Loucy (cell line): ENCODE data around the gene HSD3B7.

Experiments used
- H2AFZ ChIP-seq: fragments of 200-600 bp; sonication (generic); 2 replicates; pipeline ENCODE4 v1.6.0; 2016; ENCODE audit warnings: antibody characterized with exemption, mild to moderate bottlenecking, low read length, moderate library complexity
- H3F3A ChIP-seq: fragments of 200-600 bp; 2 replicates; pipeline ENCODE4 v1.6.0; 2016; ENCODE audit warnings: antibody characterized with exemption, low read depth, mild to moderate bottlenecking
- H3K27me3 ChIP-seq: fragments of 200-600 bp; sonication (generic); 2 replicates; pipeline ENCODE4 v1.6.1; 2014; ENCODE audit warnings: low read length, mild to moderate bottlenecking; ENCODE audit not compliant: insufficient read depth, poor library complexity, severe bottlenecking
- H3K36me3 ChIP-seq: fragments of 200-600 bp; sonication (generic); 2 replicates; pipeline ENCODE4 v1.6.1; 2016; ENCODE audit warnings: low read length; ENCODE audit not compliant: insufficient read depth
- H3K4me1 ChIP-seq: fragments of 200-600 bp; sonication (generic); 2 replicates; pipeline ENCODE4 v1.5.1; 2014; ENCODE audit warnings: low read length, mild to moderate bottlenecking; ENCODE audit not compliant: insufficient read depth, poor library complexity, severe bottlenecking
- H3K4me2 ChIP-seq: fragments of 200-600 bp; sonication (generic); 2 replicates; pipeline ENCODE4 v1.6.0; 2014; ENCODE audit warnings: antibody characterized with exemption, low read length, low read depth, mild to moderate bottlenecking; ENCODE audit not compliant: poor library complexity, severe bottlenecking
- H3K4me3 ChIP-seq: fragments of 200-600 bp; sonication (generic); 2 replicates; pipeline ENCODE4 v1.5.1; 2014; ENCODE audit warnings: low read length, mild to moderate bottlenecking, mixed read lengths; ENCODE audit not compliant: poor library complexity, severe bottlenecking
- H3K79me2 ChIP-seq: fragments of 200-600 bp; sonication (generic); 2 replicates; pipeline ENCODE4 v1.6.1; 2014; ENCODE audit warnings: low read length; ENCODE audit not compliant: insufficient read depth
- H3K9ac ChIP-seq: fragments of 200-600 bp; sonication (generic); 2 replicates; pipeline ENCODE4 v1.6.0; 2014; ENCODE audit warnings: mild to moderate bottlenecking, low read depth, low read length, moderate library complexity; ENCODE audit not compliant: poor library complexity, severe bottlenecking
- H3K9me2 ChIP-seq: fragments of 200-600 bp; sonication (generic); replicated peaks from 2 replicates; pipeline ENCODE4 v1.6.1; 2016; ENCODE audit warnings: low read depth, low read length, mixed read lengths
- H3K9me3 ChIP-seq: fragments of 200-600 bp; sonication (generic); 2 replicates; pipeline ENCODE4 v1.6.1; 2014; ENCODE audit warnings: mild to moderate bottlenecking, antibody characterized with exemption, low read length, low read depth; ENCODE audit not compliant: insufficient read depth
- H4K20me1 ChIP-seq: fragments of 200-600 bp; sonication (generic); 2 replicates; pipeline ENCODE4 v1.6.0; 2014; ENCODE audit warnings: antibody characterized with exemption, low read length, mild to moderate bottlenecking; ENCODE audit not compliant: insufficient read depth, poor library complexity, severe bottlenecking
- CTCF ChIP-seq: fragments of 200-600 bp; sonication (generic); conservative IDR thresholded peaks from 2 replicates; pipeline ENCODE4 v1.5.1; 2014; ENCODE audit warnings: mild to moderate bottlenecking, antibody characterized with exemption, low read length
- EZH2phosphoT487 ChIP-seq: fragments of 200-600 bp; IDR thresholded peaks from 2 replicates; pipeline ENCODE4 v1.6.1; 2018; ENCODE audit warnings: antibody characterized with exemption, mild to moderate bottlenecking, moderate library complexity, borderline replicate concordance

HSD3B7 gene

DNA sequence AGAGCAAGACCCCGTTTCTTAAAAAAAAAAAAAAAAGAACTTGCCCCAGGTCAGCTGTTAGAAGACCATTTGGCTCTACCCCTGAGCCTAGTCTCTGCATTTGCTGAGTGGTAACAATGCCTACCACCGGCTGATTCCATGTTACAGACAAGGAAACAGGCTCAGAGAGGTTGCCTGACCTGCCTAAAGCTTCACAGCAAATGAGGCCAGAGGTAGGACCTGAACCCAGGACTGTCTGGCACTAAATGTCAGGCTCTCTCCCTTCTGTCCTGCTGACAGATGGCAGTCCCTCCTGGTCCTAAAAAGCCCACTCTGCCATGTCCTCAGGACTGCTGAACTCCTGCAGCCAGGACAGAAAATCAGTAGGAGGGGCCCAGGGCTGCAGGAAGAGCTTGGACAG is 19.7 kb downstream of the HSD3B7 start:
- Histone ChIP-seq H3K27me3 (no peaks in the 10 kb centered on the region), H3K9me3 (no peaks in the 10 kb centered on the region), H4K20me1 (no peaks in the 10 kb centered on the region), H3K36me3 (no peaks in the 10 kb centered on the region), H3K79me2 (no peaks in the 10 kb centered on the region), H2AFZ (no peak overlapping the region), H3K9ac (no peak overlapping the region), H3K4me2 (no peak overlapping the region), H3K9me2 (no peaks in the 10 kb centered on the region), H3K4me3 (no peak overlapping the region), H3K4me1 (no peaks in the 10 kb centered on the region), H3F3A (no peaks in the 10 kb centered on the region)
- TF ChIP-seq CTCF = no peak
- TF ChIP-seq EZH2phosphoT487 = no peak

- Histone ChIP-seq H3K4me1 (no peaks in the 10 kb centered on the region), H3K36me3 (no peaks in the 10 kb centered on the region), H3K79me2 (no peaks in the 10 kb centered on the region), H2AFZ (no peak overlapping the region), H3K9me2 (no peaks in the 10 kb centered on the region), H3K9ac (no peak overlapping the region), H3K4me3 (no peak overlapping the region), H3K27me3 (no peaks in the 10 kb centered on the region), H3K4me2 (no peak overlapping the region), H3K9me3 (no peaks in the 10 kb centered on the region), H3F3A (no peaks in the 10 kb centered on the region), H4K20me1 (no peaks in the 10 kb centered on the region)
- TF ChIP-seq EZH2phosphoT487 (no peak), CTCF (no peak)
Observed at GRCh38 chr16:31005350-31006085, 20.5 kb downstream of the HSD3B7 start.

GRCh38 chr16:31006086-31006385 is 21.0 kb downstream of the HSD3B7 start:
- Histone ChIP-seq H3K4me2 (no peak overlapping the region), H3K9ac (no peak overlapping the region)
- TF ChIP-seq EZH2phosphoT487 (no peak), CTCF (no peak)

More at GRCh38 chr16:31006086-31006385, 21.0 kb downstream of the HSD3B7 start:
- Histone ChIP-seq H3K9me3 (no peaks in the 10 kb centered on the region), H4K20me1 (no peaks in the 10 kb centered on the region), H2AFZ (no peak overlapping the region), H3K36me3 (no peaks in the 10 kb centered on the region), H3K4me3 (no peak overlapping the region), H3K27me3 (no peaks in the 10 kb centered on the region), H3K4me1 (peaks cover 3% of the 10 kb centered on the region), H3K79me2 (no peaks in the 10 kb centered on the region), H3K9me2 (no peaks in the 10 kb centered on the region), H3F3A (no peaks in the 10 kb centered on the region)
